Natural killer cell (primary cell): ENCODE results near the gene VRTN. TPM values are rescaled to one million over a fixed set of nuclear protein-coding genes. Genes with fewer than 3 reads are reported as not detected.
A peak's percentile ranks its signal among the peaks of the same experiment; 100 is the strongest.

Source experiments
- ATAC-seq, 3 donors: fragments of 150-1000 bp in 2 of 3; fragments of 200-7000 bp in 1 of 3; cut with Tn5 transposase; 1 replicate in 1 of 3; 2 replicates in 2 of 3; pipeline ENCODE4 v1.10.0; 2021; ENCODE audit warnings: mild to moderate bottlenecking in 2 of 3, moderate library complexity in 2 of 3
- DNase-seq, 2 donors: peaks; one replicate each; pipeline versions ENCODE4 v3.0.0 to v3.0.0-alpha.2; 2013 to 2021; ENCODE audit warnings: mixed read lengths in 1 of 2
- H3K27ac ChIP-seq: one replicate; pipeline ENCODE4 v1.5.1; 2013; ENCODE audit warnings: mild to moderate bottlenecking, low read length
- H3K27me3 ChIP-seq: one replicate; pipeline ENCODE4 v1.6.1; 2013; ENCODE audit warnings: low read length; ENCODE audit not compliant: control insufficient read depth, insufficient read depth
- H3K36me3 ChIP-seq: one replicate; pipeline ENCODE4 v1.6.1; 2013; ENCODE audit warnings: low read length; ENCODE audit not compliant: control insufficient read depth, insufficient read depth
- H3K4me1 ChIP-seq: one replicate; pipeline ENCODE4 v1.6.1; 2013; ENCODE audit warnings: low read length; ENCODE audit not compliant: control insufficient read depth, insufficient read depth
- H3K4me3 ChIP-seq: one replicate; pipeline ENCODE4 v1.5.1; 2013; ENCODE audit warnings: low read length
- H3K9me3 ChIP-seq: one replicate; pipeline ENCODE4 v1.6.1; 2013; ENCODE audit warnings: low read length; ENCODE audit not compliant: control insufficient read depth, insufficient read depth
- H3K27ac Mint-ChIP-seq, 2 donors: one replicate each; pipeline ENCODE4 v1.8.0; 2022; ENCODE audit warnings: mild to moderate bottlenecking in 2 of 2, mixed read lengths in 2 of 2, moderate library complexity in 1 of 2
- H3K27me3 Mint-ChIP-seq, 2 donors: one replicate each; pipeline ENCODE4 v1.8.0; 2022; ENCODE audit warnings: low read depth in 2 of 2, mixed read lengths in 2 of 2
- H3K36me3 Mint-ChIP-seq: one replicate; pipeline ENCODE4 v1.8.0; 2022; ENCODE audit warnings: mixed read lengths
- H3K4me1 Mint-ChIP-seq, 2 donors: one replicate each; pipeline ENCODE4 v1.8.0; 2022; ENCODE audit warnings: mixed read lengths in 2 of 2
- H3K4me3 Mint-ChIP-seq: one replicate; pipeline ENCODE4 v1.8.0; 2022; ENCODE audit warnings: mild to moderate bottlenecking, moderate library complexity, mixed read lengths
- H3K9me3 Mint-ChIP-seq, 2 donors: one replicate each; pipeline ENCODE4 v1.8.0; 2022; ENCODE audit warnings: mixed read lengths in 2 of 2
- WGBS: methylation state at CpG from one replicate; pipeline ENCODE4 v1.1.7; 2013; ENCODE audit warnings: missing lambda C conversion rate; ENCODE audit not compliant: insufficient coverage; 5-methylcytosine and 5-hydroxymethylcytosine counted together
- intact Hi-C: fragments of 100-400 bp; cut with micrococcal nuclease; formaldehyde crosslinking; loops from one replicate; pipeline ENCODE4 v1.14.2; 2022
- total RNA-seq, 4 donors: library from RNA; stranded (reverse); fragments of 120-200 nt in 1 of 4; gene quantifications; one replicate each; pipeline versions ENCODE4 v1.2.3 to v1.2.4, GENCODE V29; 2013 to 2022
- TF ChIP-seq, protein P1 (sequence below): fragments of 200-600 bp; IDR thresholded peaks from one replicate; pipeline ENCODE4 v1.8.0; 2022; ENCODE audit warnings: antibody characterized with exemption

Gene VRTN
- total RNA-seq, 3 donors from 2014 or later (not counting 1 experiment from before 2014, with no cell fraction given), result not detected

DNA sequence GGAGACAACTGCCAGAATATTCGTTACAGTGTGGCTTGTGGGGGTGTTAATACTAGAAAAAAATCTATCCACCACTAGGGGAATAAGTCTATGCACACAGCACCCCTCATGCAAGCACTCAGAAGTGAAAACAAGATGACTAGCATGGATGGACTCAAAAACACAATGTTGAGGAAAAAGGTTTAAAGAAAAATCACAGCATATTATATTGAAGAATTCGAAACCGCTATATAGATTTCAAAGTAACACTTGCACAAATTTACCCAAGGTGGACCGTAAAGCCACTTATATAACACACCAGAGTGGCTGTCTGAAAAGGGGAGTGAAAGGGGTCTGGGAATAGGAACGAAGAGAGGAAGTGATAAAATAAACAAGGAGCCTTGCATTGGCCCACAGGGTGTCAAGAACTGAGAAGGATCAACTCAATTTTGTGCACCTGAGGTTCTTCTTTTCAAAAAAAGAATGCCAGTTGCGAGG lies 46.1 kb upstream of the VRTN start:
- Histone ChIP-seq H3K4me1 (peaks cover 19% of the 10 kb centered on the region), H3K27me3 (no peaks in the 10 kb centered on the region), H3K4me3 (peak overlapping the region; percentile 65), H3K27ac (peak overlapping the region; percentile 67), H3K9me3 (no peaks in the 10 kb centered on the region), H3K36me3 (peaks cover 14% of the 10 kb centered on the region)
- TF ChIP-seq, protein P1, sequence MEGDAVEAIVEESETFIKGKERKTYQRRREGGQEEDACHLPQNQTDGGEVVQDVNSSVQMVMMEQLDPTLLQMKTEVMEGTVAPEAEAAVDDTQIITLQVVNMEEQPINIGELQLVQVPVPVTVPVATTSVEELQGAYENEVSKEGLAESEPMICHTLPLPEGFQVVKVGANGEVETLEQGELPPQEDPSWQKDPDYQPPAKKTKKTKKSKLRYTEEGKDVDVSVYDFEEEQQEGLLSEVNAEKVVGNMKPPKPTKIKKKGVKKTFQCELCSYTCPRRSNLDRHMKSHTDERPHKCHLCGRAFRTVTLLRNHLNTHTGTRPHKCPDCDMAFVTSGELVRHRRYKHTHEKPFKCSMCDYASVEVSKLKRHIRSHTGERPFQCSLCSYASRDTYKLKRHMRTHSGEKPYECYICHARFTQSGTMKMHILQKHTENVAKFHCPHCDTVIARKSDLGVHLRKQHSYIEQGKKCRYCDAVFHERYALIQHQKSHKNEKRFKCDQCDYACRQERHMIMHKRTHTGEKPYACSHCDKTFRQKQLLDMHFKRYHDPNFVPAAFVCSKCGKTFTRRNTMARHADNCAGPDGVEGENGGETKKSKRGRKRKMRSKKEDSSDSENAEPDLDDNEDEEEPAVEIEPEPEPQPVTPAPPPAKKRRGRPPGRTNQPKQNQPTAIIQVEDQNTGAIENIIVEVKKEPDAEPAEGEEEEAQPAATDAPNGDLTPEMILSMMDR, result peak; percentile 43
- ATAC-seq (peak; percentile 68 to 82 (median 75)), DNase-seq (peak in 1 of 2 donors; percentile 75)
- H3K9me3 Mint-ChIP-seq, result no peaks in the 10 kb centered on the region
- intact Hi-C loops, result loop anchor here (2.0 kb wide), 1 partner anchor 191 kb away; the partner anchor contains the start of genes ISCA2 and NPC2
- peaks cover 15% of the 10 kb centered on the region for H3K36me3 Mint-ChIP-seq
- H3K27ac Mint-ChIP-seq, result peak overlapping the region; percentile 94 to 96
- peaks cover 27 to 32% of the 10 kb centered on the region in 2 donors for H3K4me1 Mint-ChIP-seq
- peak overlapping the region; percentile 99 for H3K4me3 Mint-ChIP-seq
- H3K27me3 Mint-ChIP-seq, result no peaks in the 10 kb centered on the region
- 0% methylated on average over 2 of the region's 6 CpGs for WGBS

DNA sequence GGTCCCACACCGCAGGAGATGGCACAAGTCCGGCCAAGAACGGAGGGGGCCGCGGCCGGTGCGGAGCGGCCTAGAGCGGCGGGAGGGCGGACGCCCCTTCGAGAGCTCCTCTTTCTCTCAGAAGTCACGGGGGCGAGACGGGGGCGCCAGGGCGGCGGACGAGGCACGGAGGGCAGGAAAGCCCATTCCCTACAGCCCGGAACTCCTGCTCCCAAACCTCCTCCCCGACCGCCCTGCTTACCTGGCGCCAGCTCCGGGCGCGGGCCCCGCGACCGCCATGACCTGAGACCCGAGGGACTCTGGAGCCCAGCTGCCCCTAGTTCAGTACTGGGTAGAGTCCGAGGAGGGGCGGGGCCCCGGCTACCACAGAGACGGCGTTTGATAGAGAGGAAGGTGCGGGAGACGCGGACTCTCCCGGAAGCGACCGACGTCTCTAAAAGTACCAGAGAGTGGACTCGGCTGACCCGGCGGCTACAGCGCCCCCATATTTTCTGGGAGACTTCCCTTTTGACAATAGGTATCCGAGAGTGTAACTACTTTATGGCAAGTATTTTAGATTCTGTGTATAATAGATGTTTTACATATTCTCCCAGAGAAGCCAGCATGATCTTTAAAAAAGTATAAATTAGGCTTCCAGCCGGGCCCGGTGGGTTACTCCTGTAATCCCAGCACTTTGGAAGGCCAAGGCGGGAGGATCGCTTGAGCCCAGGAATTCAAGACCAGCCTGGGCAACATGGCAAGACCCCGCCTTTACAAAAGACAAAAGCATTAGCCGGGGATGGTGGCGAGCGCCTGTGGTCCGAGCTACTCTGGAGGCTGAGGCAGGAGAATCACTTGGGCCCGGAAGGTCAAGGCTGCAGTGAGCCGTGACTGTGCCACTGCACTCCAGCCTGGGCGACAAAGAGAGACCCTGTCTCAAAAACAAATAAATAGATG lies 45.4 kb upstream of the VRTN start, which contains the start of gene ABCD4:
Gene ABCD4, minus strand, starts transcription at position 301 of the 936 bp plus-strand sequence. Its CDS starts 22 bp downstream, at position 279.
- no peaks in the 10 kb centered on the region for H3K27me3 Mint-ChIP-seq
- no peaks in the 10 kb centered on the region for H3K9me3 Mint-ChIP-seq
- H3K4me3 Mint-ChIP-seq, result peak within 1 kb of the TSS; percentile 99
- Histone ChIP-seq H3K27me3 (no peaks in the 10 kb centered on the region), H3K9me3 (no peaks in the 10 kb centered on the region), H3K4me3 (peak within 1 kb of the TSS; percentile 65), H3K4me1 (peaks cover 19% of the 10 kb centered on the region), H3K36me3 (peaks cover 6% of the 10 kb centered on the region), H3K27ac (peak within 1 kb of the TSS; percentile 67)
- intact Hi-C loops, result loop anchor here (2.0 kb wide), 1 partner anchor 190 kb away; the partner anchor contains the start of genes ISCA2 and NPC2
- 16% methylated on average over 60 of the region's 61 CpGs for WGBS
- DNase-seq (peak; percentile 81 to 87), ATAC-seq (peak; percentile 90 to 97 (median 97))
- peak within 1 kb of the TSS; percentile 94 to 96 for H3K27ac Mint-ChIP-seq
- H3K36me3 Mint-ChIP-seq, result peaks cover 15% of the 10 kb centered on the region
- peaks cover 27 to 32% of the 10 kb centered on the region in 2 donors for H3K4me1 Mint-ChIP-seq
- TF ChIP-seq, protein P1, result peak; percentile 34

DNA sequence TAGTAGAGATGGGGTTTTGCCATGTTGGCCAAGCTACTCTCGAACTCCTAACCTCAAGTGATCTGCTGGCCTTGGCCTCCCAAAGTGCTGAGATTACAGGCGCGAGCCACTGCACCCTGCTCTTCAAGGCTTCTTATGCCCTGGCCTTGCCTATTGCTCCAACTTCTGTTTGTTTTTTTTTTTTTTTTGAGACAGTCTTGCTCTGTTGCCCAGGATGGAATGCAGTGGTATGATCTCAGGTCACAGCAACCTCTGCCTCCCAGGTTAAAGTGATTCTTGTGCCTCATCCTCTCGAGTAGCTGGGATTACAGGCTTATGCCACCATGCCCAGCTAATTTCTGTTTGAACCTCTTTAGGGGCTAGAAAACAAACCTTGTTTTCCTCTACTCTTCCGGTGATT lies 39.6 kb upstream of the VRTN start:
- no peaks in the 10 kb centered on the region for H3K36me3 Mint-ChIP-seq
- intact Hi-C loops, result no loop called here
- H3K9me3 ChIP-seq, result no peaks in the 10 kb centered on the region
- no peaks in the 10 kb centered on the region for H3K4me1 Mint-ChIP-seq
- DNase-seq (no peak), ATAC-seq (no peak)
- no peak overlapping the region for H3K4me3 Mint-ChIP-seq
- H3K4me3 ChIP-seq, result no peak overlapping the region
- H3K36me3 ChIP-seq, result no peaks in the 10 kb centered on the region
- WGBS, result 91% methylated on average over 5 of the region's 5 CpGs
- TF ChIP-seq, protein P1, result no peak
- no peak overlapping the region for H3K27ac Mint-ChIP-seq
- H3K27ac ChIP-seq, result no peak overlapping the region
- no peaks in the 10 kb centered on the region for H3K9me3 Mint-ChIP-seq
- no peaks in the 10 kb centered on the region for H3K27me3 ChIP-seq
- H3K27me3 Mint-ChIP-seq, result peaks cover 0 to 4% of the 10 kb centered on the region in 2 donors
- H3K4me1 ChIP-seq, result peaks cover 2% of the 10 kb centered on the region
